ENCODE results near the gene ZNF12. TPM values are rescaled to one million over a fixed set of nuclear protein-coding genes. Genes with fewer than 3 reads are reported as not detected.
A peak's percentile ranks its signal among the peaks of the same experiment; 100 is the strongest.
"Not testable (repeated sequence)": the region's sequence is repeated elsewhere in the genome, so short reads cannot be mapped to it uniquely, and the experiment has no call there.

ZNF12 gene
- total RNA-seq (2022) (22.1 and 22.4 TPM in 2 replicates), Bru-seq, nascent RNA (percentile 93 among the genes with signal in this experiment), BruChase-seq, experiment 1, labeled RNA remaining after a 6-hour chase (percentile 81 among the genes with signal in this experiment), BruChase-seq, experiment 2, labeled RNA remaining after a 2-hour chase (percentile 97 among the genes with signal in this experiment)
- long read RNA-seq, full-length matches to known transcripts, result 38 of 46 reads
- long read RNA-seq, partial matches to known transcripts, result 3 of 46 reads
- long read RNA-seq, other reads (novel, unspliced or antisense), result 5 of 46 reads

GRCh38 chr7:6706666-6707407 lies at the start of gene ZNF12:
Gene ZNF12 (minus strand): TSS chr7:6706947. CDS start chr7:6705173, 1,774 bp downstream.
- Mint-ChIP-seq H3K4me1 (ENCODE audit: insufficient read depth, unreplicated experiment) (peaks cover 17% of the 10 kb centered on the region), H3K27ac (ENCODE audit: low read depth, unreplicated experiment) (peak within 1 kb of the TSS; percentile 94), H3K9me3 (ENCODE audit: unreplicated experiment) (peaks cover 21% of the 10 kb centered on the region), H3K4me3 (ENCODE audit: unreplicated experiment) (peak within 1 kb of the TSS; percentile 96), H3K36me3 (ENCODE audit: insufficient read depth, unreplicated experiment) (no peaks in the 10 kb centered on the region), H3K27me3 (ENCODE audit: insufficient read depth, unreplicated experiment) (no peaks in the 10 kb centered on the region)
- POLR2A ChIA-PET, result interaction anchor here (0.7 to 1.2 kb wide), 3 partner anchors 13 to 22 kb away, joined by 3 to 9 read pairs (median 4); no protein-coding TSS in a partner anchor
- DNase-seq (ENCODE audit: unreplicated experiment), result peak; percentile 92
- intact Hi-C loops (cut with micrococcal nuclease), result loop anchor here (2.0 kb wide), 1 partner anchor 22 kb away; no protein-coding TSS in a partner anchor
- CTCF ChIA-PET, result interaction anchor here (0.5 kb wide), 1 partner anchor 8 kb away, joined by 3 read pairs; no protein-coding TSS in a partner anchor
- BruUV-seq (replicated peaks), result no TSS peak
- TF ChIP-seq, protein P1, sequence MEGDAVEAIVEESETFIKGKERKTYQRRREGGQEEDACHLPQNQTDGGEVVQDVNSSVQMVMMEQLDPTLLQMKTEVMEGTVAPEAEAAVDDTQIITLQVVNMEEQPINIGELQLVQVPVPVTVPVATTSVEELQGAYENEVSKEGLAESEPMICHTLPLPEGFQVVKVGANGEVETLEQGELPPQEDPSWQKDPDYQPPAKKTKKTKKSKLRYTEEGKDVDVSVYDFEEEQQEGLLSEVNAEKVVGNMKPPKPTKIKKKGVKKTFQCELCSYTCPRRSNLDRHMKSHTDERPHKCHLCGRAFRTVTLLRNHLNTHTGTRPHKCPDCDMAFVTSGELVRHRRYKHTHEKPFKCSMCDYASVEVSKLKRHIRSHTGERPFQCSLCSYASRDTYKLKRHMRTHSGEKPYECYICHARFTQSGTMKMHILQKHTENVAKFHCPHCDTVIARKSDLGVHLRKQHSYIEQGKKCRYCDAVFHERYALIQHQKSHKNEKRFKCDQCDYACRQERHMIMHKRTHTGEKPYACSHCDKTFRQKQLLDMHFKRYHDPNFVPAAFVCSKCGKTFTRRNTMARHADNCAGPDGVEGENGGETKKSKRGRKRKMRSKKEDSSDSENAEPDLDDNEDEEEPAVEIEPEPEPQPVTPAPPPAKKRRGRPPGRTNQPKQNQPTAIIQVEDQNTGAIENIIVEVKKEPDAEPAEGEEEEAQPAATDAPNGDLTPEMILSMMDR (IDR thresholded peaks at IDR 0.05; ENCODE audit: unreplicated experiment), result no peak

DNA sequence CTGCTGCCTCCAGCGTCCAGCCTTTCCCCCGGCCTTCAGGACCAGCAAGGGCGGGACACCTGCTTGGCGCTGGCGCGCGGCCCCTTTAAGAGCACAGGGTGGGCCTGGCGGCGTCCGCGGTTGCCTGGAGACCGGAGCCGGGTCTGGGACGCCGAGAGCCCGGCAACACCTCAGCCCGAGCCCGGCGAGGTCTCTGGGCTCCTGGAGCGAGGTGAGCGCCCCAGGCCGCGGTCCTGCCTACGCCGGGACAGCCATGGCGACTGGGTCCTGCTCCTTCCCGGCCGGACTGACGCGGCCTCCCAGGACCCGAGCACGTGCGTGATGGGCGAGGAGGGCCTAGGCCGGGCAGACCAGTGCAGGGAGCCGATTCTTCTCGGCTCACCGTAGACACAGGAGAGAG lies 47.2 kb upstream of the ZNF12 start, which contains the start of gene RSPH10B2:
Gene RSPH10B2 (plus strand): TSS at position 140 of the 400 bp plus-strand sequence. CDS start 3,575 bp downstream, outside the sequence.
- H3K36me3 Mint-ChIP-seq (ENCODE audit: insufficient read depth, unreplicated experiment); H3K27ac Mint-ChIP-seq (ENCODE audit: low read depth, unreplicated experiment); H3K4me3 Mint-ChIP-seq (ENCODE audit: unreplicated experiment); H3K4me1 Mint-ChIP-seq (ENCODE audit: insufficient read depth, unreplicated experiment); POLR2A ChIA-PET; intact Hi-C loops (cut with micrococcal nuclease); BruUV-seq (replicated peaks); H3K27me3 Mint-ChIP-seq (ENCODE audit: insufficient read depth, unreplicated experiment); H3K9me3 Mint-ChIP-seq (ENCODE audit: unreplicated experiment); DNase-seq (ENCODE audit: unreplicated experiment); CTCF ChIA-PET: not testable (repeated sequence)

GRCh38 chr7:6750173-6750572 lies 43.4 kb upstream of the ZNF12 start:
- CTCF ChIA-PET; H3K27me3 Mint-ChIP-seq (ENCODE audit: insufficient read depth, unreplicated experiment); H3K4me3 Mint-ChIP-seq (ENCODE audit: unreplicated experiment); H3K27ac Mint-ChIP-seq (ENCODE audit: low read depth, unreplicated experiment); DNase-seq (ENCODE audit: unreplicated experiment); POLR2A ChIA-PET; intact Hi-C loops (cut with micrococcal nuclease); H3K4me1 Mint-ChIP-seq (ENCODE audit: insufficient read depth, unreplicated experiment); H3K9me3 Mint-ChIP-seq (ENCODE audit: unreplicated experiment); BruUV-seq (replicated peaks): not testable (repeated sequence)
- peaks cover 17% of the 10 kb centered on the region for H3K36me3 Mint-ChIP-seq (ENCODE audit: insufficient read depth, unreplicated experiment)

- H3K27me3 Mint-ChIP-seq (ENCODE audit: insufficient read depth, unreplicated experiment); H3K4me1 Mint-ChIP-seq (ENCODE audit: insufficient read depth, unreplicated experiment); H3K27ac Mint-ChIP-seq (ENCODE audit: low read depth, unreplicated experiment); intact Hi-C loops (cut with micrococcal nuclease); DNase-seq (ENCODE audit: unreplicated experiment); CTCF ChIA-PET; H3K9me3 Mint-ChIP-seq (ENCODE audit: unreplicated experiment); POLR2A ChIA-PET; BruUV-seq (replicated peaks); H3K4me3 Mint-ChIP-seq (ENCODE audit: unreplicated experiment): not testable (repeated sequence)
- H3K36me3 Mint-ChIP-seq (ENCODE audit: insufficient read depth, unreplicated experiment), result peaks cover 24% of the 10 kb centered on the region
Observed at GRCh38 chr7:6749335-6749734, 42.6 kb upstream of the ZNF12 start.

- H3K27me3 Mint-ChIP-seq (ENCODE audit: insufficient read depth, unreplicated experiment); H3K27ac Mint-ChIP-seq (ENCODE audit: low read depth, unreplicated experiment); H3K4me3 Mint-ChIP-seq (ENCODE audit: unreplicated experiment); DNase-seq (ENCODE audit: unreplicated experiment); BruUV-seq (replicated peaks); POLR2A ChIA-PET; H3K4me1 Mint-ChIP-seq (ENCODE audit: insufficient read depth, unreplicated experiment); intact Hi-C loops (cut with micrococcal nuclease); H3K9me3 Mint-ChIP-seq (ENCODE audit: unreplicated experiment); CTCF ChIA-PET: not testable (repeated sequence)
- H3K36me3 Mint-ChIP-seq (ENCODE audit: insufficient read depth, unreplicated experiment), result peaks cover 49% of the 10 kb centered on the region
Observed at GRCh38 chr7:6744410-6745100, 37.8 kb upstream of the ZNF12 start.

DNA sequence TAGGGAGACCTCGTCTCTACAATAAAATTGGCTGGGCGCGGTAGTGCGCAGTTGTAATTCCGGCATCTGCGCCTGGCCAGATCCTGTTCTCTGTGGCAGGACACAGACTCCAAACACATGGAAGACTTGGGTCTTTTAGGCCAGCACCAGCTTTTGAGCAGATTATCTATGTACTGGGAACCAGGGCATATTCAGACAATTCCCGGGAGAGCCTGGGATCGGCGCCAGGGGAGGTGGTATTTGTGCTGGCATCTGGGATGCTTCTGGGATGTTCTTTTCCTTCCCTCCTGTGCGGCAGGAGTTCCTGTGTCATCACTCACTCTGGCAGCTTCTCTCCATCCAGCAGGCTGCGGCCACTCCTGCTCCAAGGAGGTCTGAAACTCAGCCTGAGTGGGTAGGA lies 31.7 kb upstream of the ZNF12 start:
- peaks cover 75% of the 10 kb centered on the region for H3K36me3 Mint-ChIP-seq (ENCODE audit: insufficient read depth, unreplicated experiment)
- DNase-seq (ENCODE audit: unreplicated experiment); H3K4me1 Mint-ChIP-seq (ENCODE audit: insufficient read depth, unreplicated experiment); BruUV-seq (replicated peaks); POLR2A ChIA-PET; H3K27me3 Mint-ChIP-seq (ENCODE audit: insufficient read depth, unreplicated experiment); H3K9me3 Mint-ChIP-seq (ENCODE audit: unreplicated experiment); CTCF ChIA-PET; H3K4me3 Mint-ChIP-seq (ENCODE audit: unreplicated experiment); H3K27ac Mint-ChIP-seq (ENCODE audit: low read depth, unreplicated experiment); intact Hi-C loops (cut with micrococcal nuclease): not testable (repeated sequence)
